ENCODE measurements around the gene NAAA. TPM values are rescaled to one million over a fixed set of nuclear protein-coding genes. Genes with fewer than 3 reads are reported as not detected.

Gene NAAA
- total RNA-seq, 2 experiments from 2014 or later, result 15.3 to 21.5 TPM

DNA sequence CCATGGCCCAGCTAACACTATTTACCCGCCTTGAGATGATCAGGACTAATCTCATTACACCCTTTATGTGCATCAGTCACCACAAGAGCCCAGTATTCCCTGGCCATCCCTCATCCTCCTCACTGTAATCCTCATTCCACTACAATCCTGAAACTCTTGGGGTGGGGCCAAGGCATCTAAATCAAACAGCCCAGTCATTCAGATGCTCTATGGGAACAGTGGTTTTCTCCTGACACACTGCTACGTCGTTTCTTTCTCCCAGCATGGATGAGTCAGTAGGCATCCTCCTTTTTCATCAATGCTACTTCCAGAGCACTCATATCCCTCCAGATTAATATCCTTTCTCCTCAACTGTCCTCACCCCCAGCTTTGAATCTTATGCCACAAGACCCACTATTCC lies 44.3 kb upstream of the NAAA start:
- Histone ChIP-seq H3K27ac (ENCODE audit: low read depth, low read length, poor library complexity, severe bottlenecking) (no peak overlapping the region), H3K79me2 (ENCODE audit: insufficient read depth, low read depth, low read length) (peaks cover 53% of the 10 kb centered on the region), H3K36me3 (ENCODE audit: insufficient read depth, low read length) (peaks cover 64% of the 10 kb centered on the region), H2AFZ (ENCODE audit: low read length) (no peak overlapping the region), H3K9me2 (ENCODE audit: insufficient read depth, low read length) (no peaks in the 10 kb centered on the region), H4K20me1 (ENCODE audit: insufficient read depth, low read length) (peaks cover 14% of the 10 kb centered on the region; the same call in 1 of the 2 replicates), H3K9me3 (ENCODE audit: low read length) (no peaks in the 10 kb centered on the region), H3K4me2 (ENCODE audit: low read length) (no peak overlapping the region), H3K4me3 (ENCODE audit: low read depth, low read length, poor library complexity, severe bottlenecking) (no peak overlapping the region), H3K4me1 (ENCODE audit: insufficient read depth, low read length, poor library complexity, severe bottlenecking) (peaks cover 12% of the 10 kb centered on the region)
- no TSS peak for BruUV-seq (replicated peaks)
- DNase-seq (ENCODE audit: low spot score), result no peak
- intact Hi-C loops (cut with micrococcal nuclease; ENCODE audit: unreplicated experiment), result no loop called here
- ChIA-PET POLR2A (interaction anchor here (0.9 kb wide), 1 partner anchor 45 kb away, joined by 3 read pairs; the partner anchor contains the start of gene NAAA), CTCF (ENCODE audit: unreplicated experiment) (no interaction called here)
- no peak for TF ChIP-seq EZH2phosphoT487 (IDR thresholded peaks at IDR 0.05; ENCODE audit: borderline replicate concordance, low read depth, low read length)
- TF ChIP-seq CTCF (conservative IDR thresholded peaks at IDR 0.05; ENCODE audit: low read length), result no peak

DNA sequence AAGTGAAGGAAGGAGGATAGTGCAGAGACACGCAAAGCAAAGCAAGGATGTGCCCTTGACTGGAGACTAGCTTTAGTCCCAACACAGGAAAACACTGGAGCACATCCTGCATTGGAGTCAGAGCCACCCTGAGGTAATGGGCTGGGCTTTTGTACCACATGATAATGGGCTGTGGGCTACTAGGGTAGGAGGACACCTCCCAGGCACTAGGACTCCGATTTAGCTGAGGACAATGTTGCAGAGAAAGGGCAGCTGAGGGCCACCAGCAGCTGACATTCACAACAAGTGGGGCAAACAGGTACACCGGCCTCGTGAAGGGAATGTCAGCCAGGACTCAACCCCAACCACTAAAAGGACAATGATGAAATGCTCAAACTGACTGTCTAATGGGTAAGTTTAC lies 39.8 kb upstream of the NAAA start:
- ChIA-PET POLR2A (no interaction called here), CTCF (ENCODE audit: unreplicated experiment) (no interaction called here)
- H3K4me1 ChIP-seq (ENCODE audit: insufficient read depth, low read length, poor library complexity, severe bottlenecking), result no peaks in the 10 kb centered on the region
- no peak for TF ChIP-seq CTCF (conservative IDR thresholded peaks at IDR 0.05; ENCODE audit: low read length)
- no peak for TF ChIP-seq EZH2phosphoT487 (IDR thresholded peaks at IDR 0.05; ENCODE audit: borderline replicate concordance, low read depth, low read length)
- intact Hi-C loops (cut with micrococcal nuclease; ENCODE audit: unreplicated experiment), result no loop called here
- TSS peak; percentile 4 for BruUV-seq (replicated peaks)
- no peak overlapping the region for H3K4me3 ChIP-seq (ENCODE audit: low read depth, low read length, poor library complexity, severe bottlenecking)
- peaks cover 8% of the 10 kb centered on the region for H3K79me2 ChIP-seq (ENCODE audit: insufficient read depth, low read depth, low read length)
- no peaks in the 10 kb centered on the region for H3K9me2 ChIP-seq (ENCODE audit: insufficient read depth, low read length)
- H3K9me3 ChIP-seq (ENCODE audit: low read length), result no peaks in the 10 kb centered on the region; the same call in 1 of the 2 replicates
- no peak overlapping the region for H2AFZ ChIP-seq (ENCODE audit: low read length)
- no peak overlapping the region for H3K27ac ChIP-seq (ENCODE audit: low read depth, low read length, poor library complexity, severe bottlenecking)
- peaks cover 3% of the 10 kb centered on the region; the same call in 1 of the 2 replicates for H4K20me1 ChIP-seq (ENCODE audit: insufficient read depth, low read length)
- no peak for DNase-seq (ENCODE audit: low spot score)
- no peak overlapping the region for H3K4me2 ChIP-seq (ENCODE audit: low read length)
- peaks cover 85% of the 10 kb centered on the region for H3K36me3 ChIP-seq (ENCODE audit: insufficient read depth, low read length)

DNA sequence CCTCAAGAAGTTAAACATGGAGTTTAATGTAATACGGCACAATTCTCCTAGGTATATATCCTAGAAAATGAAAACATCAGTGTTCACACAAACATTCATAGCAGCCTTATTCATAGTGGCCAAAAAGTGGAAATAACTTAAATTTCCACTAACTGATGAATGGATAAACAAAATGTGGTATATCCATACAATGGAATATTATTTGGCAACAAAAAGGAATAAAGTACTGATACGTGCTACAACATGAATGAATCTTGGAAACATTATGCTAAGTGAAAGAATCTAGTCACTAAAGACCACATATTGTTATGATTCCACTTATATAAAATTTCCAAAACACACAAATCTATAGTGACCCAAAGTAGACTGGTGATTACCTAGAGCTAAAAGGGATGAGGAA lies 35.4 kb upstream of the NAAA start:
- ChIA-PET POLR2A (no interaction called here), CTCF (ENCODE audit: unreplicated experiment) (no interaction called here)
- H3K4me1 ChIP-seq (ENCODE audit: insufficient read depth, low read length, poor library complexity, severe bottlenecking), result no peaks in the 10 kb centered on the region
- H2AFZ ChIP-seq (ENCODE audit: low read length), result no peak overlapping the region
- no TSS peak for BruUV-seq (replicated peaks)
- H3K4me2 ChIP-seq (ENCODE audit: low read length), result no peak overlapping the region
- DNase-seq (ENCODE audit: low spot score), result no peak
- no peaks in the 10 kb centered on the region for H4K20me1 ChIP-seq (ENCODE audit: insufficient read depth, low read length)
- intact Hi-C loops (cut with micrococcal nuclease; ENCODE audit: unreplicated experiment), result no loop called here
- no peaks in the 10 kb centered on the region; the same call in 1 of the 2 replicates for H3K9me3 ChIP-seq (ENCODE audit: low read length)
- no peak for TF ChIP-seq EZH2phosphoT487 (IDR thresholded peaks at IDR 0.05; ENCODE audit: borderline replicate concordance, low read depth, low read length)
- no peak for TF ChIP-seq CTCF (conservative IDR thresholded peaks at IDR 0.05; ENCODE audit: low read length)
- H3K9me2 ChIP-seq (ENCODE audit: insufficient read depth, low read length), result no peaks in the 10 kb centered on the region
- H3K27ac ChIP-seq (ENCODE audit: low read depth, low read length, poor library complexity, severe bottlenecking), result no peak overlapping the region
- H3K36me3 ChIP-seq (ENCODE audit: insufficient read depth, low read length), result peaks cover 91% of the 10 kb centered on the region
- H3K79me2 ChIP-seq (ENCODE audit: insufficient read depth, low read depth, low read length), result no peaks in the 10 kb centered on the region
- H3K4me3 ChIP-seq (ENCODE audit: low read depth, low read length, poor library complexity, severe bottlenecking), result no peak overlapping the region
